Progenitor cell of endocrine pancreas (in vitro differentiated cells): ENCODE data around the gene EARS2. TPM values are rescaled to one million over a fixed set of nuclear protein-coding genes. Genes with fewer than 3 reads are reported as not detected.

ENCODE experiments used
- DNase-seq: peaks from one replicate; pipeline ENCODE4 v3.0.0; 2021; ENCODE audit warnings: low spot score; ENCODE audit not compliant: unreplicated experiment
- H3K27ac Mint-ChIP-seq: 2 replicates; pipeline ENCODE4 v1.8.0; 2021; ENCODE audit warnings: mild to moderate bottlenecking, moderate library complexity, mixed read lengths
- H3K27me3 Mint-ChIP-seq: 2 replicates; pipeline ENCODE4 v1.8.0; 2021; ENCODE audit warnings: mixed read lengths
- H3K36me3 Mint-ChIP-seq: 2 replicates; pipeline ENCODE4 v1.8.0; 2022; ENCODE audit warnings: mixed read lengths; ENCODE audit not compliant: insufficient read depth
- H3K4me1 Mint-ChIP-seq: 2 replicates; pipeline ENCODE4 v1.8.0; 2021; ENCODE audit warnings: low read depth, mixed read lengths
- H3K4me3 Mint-ChIP-seq: 2 replicates; pipeline ENCODE4 v1.8.0; 2021; ENCODE audit warnings: low read depth, mild to moderate bottlenecking, moderate library complexity, mixed read lengths
- H3K9me3 Mint-ChIP-seq: 2 replicates; pipeline ENCODE4 v1.8.0; 2021; ENCODE audit warnings: low read depth, mixed read lengths
- CTCF ChIP-seq: fragments of 200-600 bp; sonication (generic); IDR thresholded peaks from one replicate; pipeline ENCODE4 v1.5.0; 2021; ENCODE audit warnings: antibody characterized with exemption, mild to moderate bottlenecking; ENCODE audit not compliant: unreplicated experiment
- long read RNA-seq: library from polyadenylated mRNA; unstranded; transcript quantifications from one replicate; pipeline ENCODE4 v2.0.0, GENCODE V29; 2020
- total RNA-seq: library from RNA; stranded (reverse); gene quantifications from 2 replicates; pipeline ENCODE4 v1.2.1, GENCODE V29; 2021

Gene EARS2
- total RNA-seq = 24.7 and 26.6 TPM in 2 replicates
- long read RNA-seq, transcript EARS2-201 (9 exons, 3,961 nt) = major isoform, 144 of 181 reads
- long read RNA-seq, partial matches to known transcripts = 20 of 181 reads
- long read RNA-seq, other reads (novel, unspliced or antisense) = 10 of 181 reads

- H3K27me3 Mint-ChIP-seq = no peaks in the 10 kb centered on the region
- no peaks in the 10 kb centered on the region for H3K9me3 Mint-ChIP-seq
- H3K27ac Mint-ChIP-seq = peak within 1 kb of the TSS; percentile 96
- TF ChIP-seq CTCF = peak; percentile 97
- H3K4me3 Mint-ChIP-seq = peak within 1 kb of the TSS; percentile 95
- DNase-seq = peak; percentile 100
- peaks cover 1% of the 10 kb centered on the region for H3K36me3 Mint-ChIP-seq
- peaks cover 7% of the 10 kb centered on the region for H3K4me1 Mint-ChIP-seq
Measured at GRCh38 chr16:23556881-23557778, at the start of gene EARS2, which contains the start of gene UBFD1. EARS2 (minus strand) TSS chr16:23557350; CDS start chr16:23557343, 7 bp downstream. UBFD1 (plus strand) TSS chr16:23557727; CDS start chr16:23557743, 16 bp downstream.

GRCh38 chr16:23597003-23597756 lies 40.0 kb upstream of the EARS2 start:
- Mint-ChIP-seq H3K27me3 (no peaks in the 10 kb centered on the region), H3K9me3 (no peaks in the 10 kb centered on the region), H3K4me1 (peaks cover 5% of the 10 kb centered on the region), H3K4me3 (peak overlapping the region; percentile 34), H3K36me3 (peaks cover 8% of the 10 kb centered on the region), H3K27ac (no peak overlapping the region)
- no peak for DNase-seq
- no peak for TF ChIP-seq CTCF

GRCh38 chr16:23595951-23596720 lies 39.0 kb upstream of the EARS2 start, which contains the start of gene NDUFAB1:
NDUFAB1 (minus strand) TSS chr16:23596316; CDS start chr16:23596290, 26 bp downstream.
- Mint-ChIP-seq H3K4me1 (peaks cover 5% of the 10 kb centered on the region), H3K9me3 (no peaks in the 10 kb centered on the region), H3K4me3 (peak within 1 kb of the TSS; percentile 83), H3K36me3 (peaks cover 11% of the 10 kb centered on the region), H3K27ac (peak within 1 kb of the TSS; percentile 77), H3K27me3 (no peaks in the 10 kb centered on the region)
- peak; percentile 87 for DNase-seq
- peak; percentile 100 for TF ChIP-seq CTCF

GRCh38 chr16:23595246-23595950 lies 38.2 kb upstream of the EARS2 start:
- peaks cover 5% of the 10 kb centered on the region for H3K4me1 Mint-ChIP-seq
- H3K4me3 Mint-ChIP-seq = peak overlapping the region; percentile 83
- peaks cover 11% of the 10 kb centered on the region for H3K36me3 Mint-ChIP-seq
- H3K27ac Mint-ChIP-seq = peak overlapping the region; percentile 71
- TF ChIP-seq CTCF = no peak
- no peaks in the 10 kb centered on the region for H3K27me3 Mint-ChIP-seq
- DNase-seq = no peak
- H3K9me3 Mint-ChIP-seq = no peaks in the 10 kb centered on the region
